Prostate gland (tissue), 2 donors: ENCODE results near the gene RNF17.

ENCODE experiments used
- CTCF ChIP-seq, 4 experiments: fragments of 200-600 bp in 2 of 4; fragments of 450-650 bp in 2 of 4; sonication (generic) in 2 of 4; IDR thresholded peaks; 1 replicate in 3 of 4; 2 replicates in 1 of 4; pipeline ENCODE4 v1.5.1; 2016 to 2019; ENCODE audit warnings: antibody characterized with exemption in 4 of 4, mild to moderate bottlenecking in 2 of 4, moderate library complexity in 2 of 4
- POLR2A ChIP-seq: fragments of 450-650 bp; IDR thresholded peaks from one replicate; pipeline ENCODE4 v1.6.1; 2016; ENCODE audit warnings: antibody characterized with exemption, mild to moderate bottlenecking
- POLR2AphosphoS5 ChIP-seq: sonication (generic); formaldehyde crosslinking; IDR thresholded peaks from one replicate; pipeline ENCODE4 v1.6.1; 2017; ENCODE audit warnings: antibody characterized with exemption

GRCh38 chr13:24821207-24821606 is 57.2 kb downstream of the RNF17 start:
- TF ChIP-seq CTCF (IDR thresholded peaks at IDR 0.05) (no peak), POLR2A (no peak), POLR2AphosphoS5 (no peak)
